Sigmoid colon (tissue), 4 donors: Measurements from ENCODE around the gene PCSK5.

Source experiments
- EP300 ChIP-seq, 4 donors: sonication (generic); formaldehyde crosslinking; IDR thresholded peaks; one replicate each; pipeline ENCODE4 v1.6.1; 2017; ENCODE audit warnings: antibody characterized with exemption in 4 of 4
- POLR2A ChIP-seq, 2 donors: fragments of 450-650 bp; IDR thresholded peaks; one replicate each; pipeline ENCODE4 v1.6.1; 2016; ENCODE audit warnings: antibody characterized with exemption in 2 of 2, mild to moderate bottlenecking in 2 of 2, moderate library complexity in 2 of 2
- POLR2AphosphoS5 ChIP-seq, 4 donors: sonication (generic); formaldehyde crosslinking; IDR thresholded peaks; one replicate each; pipeline ENCODE4 v1.6.1; 2017; ENCODE audit warnings: antibody characterized with exemption in 4 of 4
- TF ChIP-seq, protein P1 (sequence below), 4 experiments: fragments of 450-650 bp in 3 of 4; fragments of 200-600 bp in 1 of 4; IDR thresholded peaks; one replicate each; pipeline ENCODE4 v1.5.1; 2016 to 2019; ENCODE audit warnings: antibody characterized with exemption in 4 of 4, mild to moderate bottlenecking in 3 of 4, moderate library complexity in 2 of 4

DNA sequence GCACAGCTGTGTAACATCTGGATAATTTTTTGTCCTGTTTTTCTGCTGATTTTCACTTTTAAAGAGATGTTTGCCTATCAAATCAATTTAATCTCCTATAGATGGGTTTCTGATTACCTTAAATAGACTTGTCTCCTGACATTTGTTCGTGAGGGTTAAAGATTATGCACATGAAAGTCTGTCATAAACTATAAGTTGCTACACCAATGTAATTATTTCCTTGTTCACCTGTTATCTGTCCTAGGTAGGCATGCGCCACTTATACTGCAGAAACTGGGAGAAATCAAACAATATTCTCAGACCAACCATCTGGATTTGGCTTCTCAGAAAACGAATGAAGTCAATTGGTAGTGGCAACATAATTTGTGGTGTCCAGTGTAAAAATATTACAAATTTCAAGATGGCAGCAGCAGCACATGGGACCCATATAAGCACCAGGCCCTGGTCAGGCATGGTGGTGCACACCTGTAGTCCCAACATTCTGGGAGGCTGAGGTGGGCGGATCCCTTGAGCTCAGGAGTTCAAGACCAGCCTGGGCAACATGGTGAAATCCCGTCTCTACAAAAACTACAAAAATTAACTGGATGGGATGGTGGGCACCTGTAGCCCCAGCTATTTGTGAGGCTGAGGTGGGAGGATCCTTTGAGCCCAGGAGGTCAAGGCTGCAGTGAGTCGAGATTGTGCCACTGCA, 483.5 kb downstream of the PCSK5 start:
- TF ChIP-seq, protein P1, sequence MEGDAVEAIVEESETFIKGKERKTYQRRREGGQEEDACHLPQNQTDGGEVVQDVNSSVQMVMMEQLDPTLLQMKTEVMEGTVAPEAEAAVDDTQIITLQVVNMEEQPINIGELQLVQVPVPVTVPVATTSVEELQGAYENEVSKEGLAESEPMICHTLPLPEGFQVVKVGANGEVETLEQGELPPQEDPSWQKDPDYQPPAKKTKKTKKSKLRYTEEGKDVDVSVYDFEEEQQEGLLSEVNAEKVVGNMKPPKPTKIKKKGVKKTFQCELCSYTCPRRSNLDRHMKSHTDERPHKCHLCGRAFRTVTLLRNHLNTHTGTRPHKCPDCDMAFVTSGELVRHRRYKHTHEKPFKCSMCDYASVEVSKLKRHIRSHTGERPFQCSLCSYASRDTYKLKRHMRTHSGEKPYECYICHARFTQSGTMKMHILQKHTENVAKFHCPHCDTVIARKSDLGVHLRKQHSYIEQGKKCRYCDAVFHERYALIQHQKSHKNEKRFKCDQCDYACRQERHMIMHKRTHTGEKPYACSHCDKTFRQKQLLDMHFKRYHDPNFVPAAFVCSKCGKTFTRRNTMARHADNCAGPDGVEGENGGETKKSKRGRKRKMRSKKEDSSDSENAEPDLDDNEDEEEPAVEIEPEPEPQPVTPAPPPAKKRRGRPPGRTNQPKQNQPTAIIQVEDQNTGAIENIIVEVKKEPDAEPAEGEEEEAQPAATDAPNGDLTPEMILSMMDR (IDR thresholded peaks at IDR 0.05) = no peak
- TF ChIP-seq POLR2AphosphoS5 (IDR thresholded peaks at IDR 0.05) (no peak), POLR2A (IDR thresholded peaks at IDR 0.05) (no peak), EP300 (IDR thresholded peaks at IDR 0.05) (no peak)
